Measurements from ENCODE around the gene HOXB1.

HOXB1 gene

DNA sequence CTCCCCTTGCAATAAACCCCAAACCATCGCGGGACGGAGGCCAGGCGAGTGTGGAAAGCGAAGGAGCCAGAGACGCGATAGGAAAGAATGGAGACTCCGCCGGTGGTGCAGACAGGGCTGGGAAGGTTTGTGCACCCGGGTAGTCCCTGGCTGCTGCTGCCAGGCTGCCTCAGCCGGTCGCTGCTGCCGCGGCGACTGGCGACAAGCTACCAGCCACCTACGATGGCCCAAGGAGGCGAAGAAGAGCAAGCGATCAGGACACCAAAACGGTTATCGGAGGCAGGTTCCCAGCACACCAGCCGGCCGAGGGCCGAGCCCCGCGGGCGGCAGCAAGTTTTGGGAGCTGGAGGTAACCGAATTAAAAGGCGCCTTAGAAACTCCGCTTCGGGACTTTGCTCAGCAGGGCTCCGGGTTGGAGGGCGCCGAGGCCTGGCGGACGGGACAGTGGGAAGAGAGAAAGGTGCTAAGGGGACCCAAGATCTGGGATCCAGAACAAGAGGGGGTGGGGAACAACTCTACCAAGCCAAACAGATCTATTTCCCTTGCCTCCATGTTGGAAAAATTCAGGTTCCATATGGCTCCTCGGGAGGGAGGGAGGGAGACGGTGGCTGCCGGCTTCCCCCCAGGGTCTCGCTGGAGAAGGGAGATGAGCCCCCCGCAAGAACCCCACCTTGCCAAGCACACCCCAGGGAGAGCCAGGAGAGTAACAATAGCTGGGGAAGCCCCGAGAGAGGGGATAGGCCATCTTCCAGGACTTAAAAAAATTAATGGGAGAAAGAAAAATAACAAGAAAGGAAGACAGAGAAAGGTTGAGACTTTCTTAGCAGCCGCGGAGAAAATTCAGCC, 23.8 kb upstream of the HOXB1 start:
- no peak for DNase-seq (ENCODE audit: low spot score)

DNA sequence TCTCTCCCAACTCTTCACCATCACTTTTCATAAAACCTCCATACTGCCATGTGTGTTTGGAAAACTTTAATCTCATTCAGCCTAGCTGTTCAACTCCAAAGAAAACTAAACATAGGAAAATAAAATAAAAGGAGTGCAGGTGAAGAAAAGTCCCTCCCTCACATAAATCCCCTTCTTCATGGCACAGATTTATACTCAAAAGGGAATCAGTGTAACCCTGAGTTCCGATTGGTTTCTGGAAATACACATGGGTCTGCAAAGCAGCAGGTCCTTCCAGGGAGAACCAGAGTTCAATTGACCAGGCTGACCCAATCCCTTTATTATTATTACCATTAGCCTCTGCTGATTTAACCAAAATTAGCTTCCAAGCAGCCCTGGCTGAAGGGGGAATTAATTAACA, 23.0 kb upstream of the HOXB1 start:
- DNase-seq (ENCODE audit: low spot score), result no peak

DNA sequence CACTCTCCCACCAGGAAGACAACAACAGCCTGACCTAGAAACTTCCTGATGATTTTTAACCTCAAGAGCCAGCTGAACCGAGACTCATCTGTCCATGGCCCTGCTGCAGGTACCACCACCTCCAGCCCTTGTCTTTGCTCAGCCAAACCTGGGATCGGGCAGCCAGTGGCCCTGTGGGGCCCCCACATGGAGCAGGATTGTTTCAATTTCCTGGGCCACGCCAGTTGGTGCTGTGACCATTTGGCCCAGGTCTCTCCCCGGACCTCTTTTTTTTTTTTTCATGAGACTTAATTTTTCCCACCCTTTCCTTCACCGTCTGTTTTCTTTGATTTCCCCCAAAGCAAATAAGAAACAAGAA, 22.4 kb upstream of the HOXB1 start:
- DNase-seq (ENCODE audit: low spot score), result no peak

DNA sequence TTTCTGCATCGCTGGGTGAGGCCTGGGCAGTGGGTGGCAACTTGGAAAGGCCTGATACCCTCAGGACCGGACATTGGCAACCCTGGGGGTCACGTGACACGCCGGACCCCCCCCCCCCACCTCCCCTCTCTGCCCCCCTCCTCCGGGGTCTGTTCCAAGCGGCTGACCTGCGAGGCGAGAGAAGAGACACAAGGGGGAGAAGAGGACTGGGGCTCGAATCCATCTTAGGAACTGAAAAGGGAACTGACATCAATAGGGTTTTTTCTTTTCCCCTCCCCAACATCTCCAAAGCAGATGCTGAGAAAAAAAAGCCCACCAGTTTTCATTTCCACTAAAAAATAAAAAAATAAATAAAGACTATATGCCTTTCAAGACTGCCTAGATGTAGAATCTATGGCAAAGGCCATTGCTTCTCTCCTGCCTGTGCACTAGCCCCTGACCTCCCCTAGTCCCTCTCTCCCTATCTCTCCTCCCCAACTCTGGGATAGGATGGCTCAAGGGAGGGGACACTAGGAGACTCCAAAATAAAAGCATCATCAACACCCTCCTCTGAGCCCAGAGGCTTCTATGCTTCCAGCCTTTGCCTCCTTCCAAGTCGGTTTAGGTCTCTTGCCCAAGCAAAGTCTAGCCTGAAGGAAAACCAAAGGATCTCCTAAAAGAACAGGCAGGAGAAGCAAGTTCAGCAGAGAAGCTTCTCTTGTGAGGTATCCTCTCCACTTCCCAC, 21.8 kb upstream of the HOXB1 start:
- no peak for DNase-seq (ENCODE audit: low spot score)

DNA sequence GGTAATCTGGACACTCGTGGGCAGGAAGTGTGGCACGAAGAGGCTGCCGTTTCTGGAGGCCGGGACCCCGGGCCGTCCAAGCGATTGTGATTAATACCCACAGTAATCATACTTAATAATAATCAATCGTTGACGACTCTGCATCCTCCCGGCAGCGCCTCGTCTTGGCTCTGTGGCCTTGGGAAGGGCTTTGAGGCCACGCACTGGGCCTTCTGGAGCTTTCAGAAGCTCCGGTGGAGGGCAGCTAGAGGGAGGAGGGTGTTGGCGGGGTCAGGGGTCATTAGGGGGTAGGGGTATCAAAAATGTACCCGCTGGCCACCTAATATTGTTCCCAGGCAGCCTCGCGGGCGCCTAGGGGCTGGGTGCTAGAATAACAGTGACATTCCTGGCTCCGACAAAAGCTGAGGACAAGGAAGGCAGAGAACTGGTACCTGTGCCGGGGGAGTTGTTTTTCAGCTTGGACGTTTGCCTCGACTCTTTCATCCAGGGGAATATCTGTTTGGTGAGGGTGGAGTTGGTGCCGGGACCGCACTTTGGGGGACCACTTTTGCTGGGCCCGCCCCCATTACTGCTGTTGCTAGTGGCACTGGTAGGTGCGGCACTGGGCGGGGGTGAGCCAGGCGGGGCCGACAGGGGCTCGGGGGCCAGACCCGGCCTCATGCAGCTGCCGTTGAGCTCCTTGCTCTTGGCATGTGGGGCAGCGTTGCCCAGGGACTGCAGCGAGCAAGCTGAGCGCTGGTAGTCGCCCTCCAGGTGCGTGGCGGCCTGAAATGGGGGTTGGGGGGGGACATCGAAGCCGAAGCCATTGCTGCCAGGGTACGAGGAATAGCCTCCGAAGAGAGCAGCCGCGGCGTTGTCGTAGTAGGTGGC, 21.0 kb upstream of the HOXB1 start:
- no peak for DNase-seq (ENCODE audit: low spot score)

DNA sequence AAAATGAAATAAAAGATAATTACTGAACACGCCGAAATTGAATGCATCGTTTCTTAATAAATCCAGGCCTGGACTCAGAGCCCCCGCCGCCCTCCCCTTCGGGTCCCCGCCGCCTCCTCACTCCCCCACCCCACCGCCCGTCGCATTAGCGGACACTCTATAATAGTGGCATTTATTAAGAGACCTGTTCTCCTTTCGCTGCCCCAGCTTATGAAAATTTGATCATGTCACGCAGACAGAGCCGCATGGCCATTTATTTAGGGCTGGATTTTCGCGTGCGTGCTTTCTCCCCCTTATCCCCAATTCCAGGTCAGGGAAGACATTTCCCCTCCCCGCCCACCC, 20.4 kb upstream of the HOXB1 start:
- DNase-seq (ENCODE audit: low spot score), result no peak

DNA sequence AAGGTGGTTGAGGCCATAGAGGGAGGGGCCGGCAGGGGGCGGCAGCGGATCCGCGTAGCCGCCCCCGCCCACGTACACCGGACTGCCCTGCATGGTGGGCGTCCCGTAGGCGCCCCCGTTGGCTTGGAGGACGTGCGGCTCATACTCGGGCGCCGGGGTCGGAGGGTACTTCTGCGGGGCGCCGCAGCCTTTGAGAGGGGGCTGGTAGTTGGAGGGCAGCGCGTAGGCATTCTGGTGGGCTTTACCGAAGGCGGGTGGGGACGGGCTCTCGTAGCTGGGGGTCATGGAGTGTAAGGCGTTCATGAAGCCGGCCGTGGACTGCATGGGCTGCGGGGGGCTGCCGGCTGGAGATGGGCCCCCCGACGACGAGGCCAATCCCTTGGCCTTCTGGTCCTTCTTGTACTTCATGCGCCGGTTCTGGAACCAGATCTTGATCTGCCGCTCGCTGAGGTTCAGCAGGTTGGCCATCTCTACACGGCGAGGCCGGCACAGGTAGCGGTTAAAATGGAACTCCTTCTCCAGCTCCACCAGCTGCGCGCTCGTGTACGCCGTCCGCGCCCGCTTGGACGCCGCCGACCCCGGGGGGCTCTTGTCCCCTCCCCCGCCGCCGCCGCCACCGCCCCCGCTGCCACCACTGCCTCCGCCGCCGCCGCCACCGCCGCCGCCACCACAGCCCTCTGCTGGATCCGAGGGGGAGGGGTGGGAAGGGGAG, 19.8 kb upstream of the HOXB1 start:
- no peak for DNase-seq (ENCODE audit: low spot score)

DNA sequence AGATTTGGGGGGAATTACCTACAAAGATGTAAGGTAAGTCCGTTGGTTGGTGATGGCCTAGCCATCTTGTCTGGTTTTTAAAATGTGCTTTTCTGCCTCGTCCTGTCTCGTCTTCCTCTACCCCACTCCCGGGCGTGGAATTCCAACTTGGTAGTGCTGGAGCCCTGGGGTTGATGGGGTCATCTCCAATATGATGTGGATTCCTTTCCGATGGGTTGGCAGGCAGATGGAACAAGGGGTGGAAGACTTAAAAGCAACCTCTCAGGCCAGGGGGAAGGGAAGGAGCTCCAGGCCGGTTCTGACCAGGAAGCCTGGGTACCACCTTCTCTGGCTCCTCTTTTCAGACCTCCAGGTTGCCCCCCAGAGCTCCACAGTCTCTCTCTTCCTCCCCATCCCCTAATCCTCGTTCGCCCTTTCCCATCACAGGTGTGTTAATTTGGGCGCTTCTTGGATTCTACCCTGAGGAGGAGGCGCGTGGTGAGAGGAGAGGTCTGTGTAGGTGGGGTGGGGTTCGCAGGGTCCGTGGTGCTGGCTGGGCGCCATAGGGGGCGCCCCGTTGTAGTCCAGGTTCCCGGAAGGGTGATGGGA, 19.2 kb upstream of the HOXB1 start:
- no peak for DNase-seq (ENCODE audit: low spot score)

DNA sequence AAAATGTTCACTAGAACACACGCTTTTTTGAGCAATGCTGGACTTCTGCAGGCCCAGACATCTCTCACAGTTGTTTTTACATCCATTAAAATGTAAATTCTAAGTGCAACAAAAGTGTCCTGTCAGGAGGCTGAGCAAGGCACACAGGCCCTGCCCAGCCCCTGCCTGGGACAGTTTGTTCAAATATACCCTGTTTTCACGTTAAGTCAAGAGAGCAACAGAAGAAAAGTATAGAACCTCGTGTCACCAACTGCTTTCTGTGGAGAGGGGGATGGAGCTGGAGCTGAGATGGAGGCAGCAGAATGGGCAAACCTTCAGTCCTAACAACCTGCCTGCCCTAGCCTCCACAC, 18.4 kb upstream of the HOXB1 start:
- DNase-seq (ENCODE audit: low spot score), result no peak

DNA sequence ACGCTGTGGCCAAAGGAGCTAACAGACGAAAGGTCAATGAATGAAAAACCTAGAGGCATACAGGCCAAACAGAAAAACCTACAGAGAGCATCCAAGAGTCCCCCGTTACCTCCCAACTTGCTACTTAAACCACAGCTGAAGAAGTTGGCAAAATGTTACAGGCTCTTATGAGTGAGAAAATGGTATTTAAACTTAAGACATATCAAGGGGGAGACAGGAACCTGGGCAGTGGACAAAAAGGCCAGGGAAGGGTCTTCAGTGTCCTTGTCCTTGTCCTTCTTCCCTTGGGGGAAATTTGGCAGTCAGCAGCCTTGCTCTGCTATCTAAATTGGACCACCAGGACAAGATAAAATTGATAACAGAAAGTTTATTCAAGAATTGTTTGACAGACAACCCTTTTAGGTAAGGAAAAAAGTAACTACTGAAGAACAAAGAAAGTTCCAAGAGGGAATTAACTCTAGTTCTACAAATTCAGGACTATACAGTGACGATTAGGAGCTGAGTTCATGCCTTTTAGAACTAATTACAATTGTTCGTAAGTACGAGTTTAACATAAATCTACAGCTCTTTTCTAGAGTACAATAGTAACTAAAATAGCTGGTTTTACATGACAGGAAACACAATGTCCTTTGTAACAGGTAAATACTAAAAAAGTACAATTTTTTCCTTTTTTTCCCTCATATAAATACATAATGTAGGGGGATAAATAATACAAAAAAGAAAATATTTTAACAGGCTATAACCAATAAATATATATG, 17.9 kb upstream of the HOXB1 start:
- DNase-seq (ENCODE audit: low spot score), result no peak

DNA sequence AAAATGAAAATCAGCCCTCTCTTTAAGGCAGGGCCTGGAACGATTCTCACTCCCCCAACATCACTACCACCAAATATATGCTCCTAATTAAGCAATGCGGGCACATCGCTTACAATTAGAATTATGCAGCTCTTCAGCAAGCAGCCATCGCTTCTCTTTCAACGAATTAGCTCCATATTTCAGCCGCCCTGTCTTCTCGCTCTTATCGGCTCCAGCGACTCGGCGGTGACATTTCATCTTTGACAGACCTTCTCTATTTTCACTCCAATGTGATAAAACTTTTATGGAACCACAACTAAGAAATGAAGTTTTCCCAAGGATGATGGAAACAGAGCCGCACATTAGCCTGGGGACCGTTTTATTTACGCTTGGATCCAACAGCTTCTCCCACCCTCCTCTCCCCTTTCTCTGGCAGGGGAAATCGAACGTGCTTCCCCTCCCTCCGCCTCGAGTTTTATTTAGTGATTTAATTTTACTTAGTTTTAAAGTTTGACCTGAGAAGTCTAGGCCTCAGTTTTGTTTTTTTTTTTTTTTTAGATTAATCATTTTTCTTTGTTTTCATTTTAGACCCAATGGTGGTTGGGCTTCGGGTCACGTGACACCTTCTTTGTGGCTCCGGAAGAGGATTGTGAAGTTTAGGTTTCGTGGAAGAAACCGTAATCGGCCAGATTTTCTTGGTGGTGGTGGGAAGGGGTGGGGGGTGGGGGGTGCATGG, 17.2 kb upstream of the HOXB1 start:
- DNase-seq (ENCODE audit: low spot score), result no peak

DNA sequence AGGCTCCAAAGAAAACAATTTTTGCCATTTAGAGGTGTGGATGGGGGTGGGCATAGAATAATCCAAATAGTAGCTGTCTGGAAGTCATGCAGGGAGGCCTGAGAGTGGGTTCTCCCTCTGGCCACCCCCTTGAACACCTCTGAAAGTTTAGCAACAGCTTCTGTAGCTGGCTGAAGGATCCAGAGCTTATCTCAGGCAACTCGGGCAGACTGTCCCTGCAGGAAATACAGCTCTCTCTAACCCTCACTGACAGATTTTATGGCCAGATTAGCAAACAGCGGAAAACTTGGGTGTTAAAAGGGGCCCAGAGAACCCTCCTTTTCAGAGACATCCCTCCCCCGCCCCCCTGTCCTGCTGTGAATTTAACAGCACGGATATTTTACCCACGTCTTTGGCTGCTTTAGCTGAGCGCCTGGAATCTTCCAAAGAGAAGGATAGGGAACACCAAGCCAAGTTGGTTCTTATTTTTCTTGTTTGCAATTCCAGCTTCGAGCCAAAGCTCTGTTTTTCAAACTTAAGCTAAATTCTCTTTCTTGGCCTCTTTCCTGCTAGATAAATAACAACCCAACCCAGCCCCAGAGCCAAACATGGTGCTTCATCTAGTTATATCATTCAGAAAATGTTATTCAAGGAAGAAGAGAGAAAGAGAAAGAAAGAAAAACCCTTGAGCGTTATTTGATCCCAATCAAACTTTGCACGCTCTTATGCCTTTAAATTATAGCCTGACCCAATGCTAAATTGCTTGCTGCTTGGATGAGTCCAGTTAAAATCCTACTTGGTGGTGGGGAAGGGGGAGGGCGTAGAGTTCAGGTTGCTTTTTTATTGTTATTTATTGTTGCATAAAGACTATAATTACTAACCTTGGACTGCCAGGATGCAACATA, 16.4 kb upstream of the HOXB1 start:
- DNase-seq (ENCODE audit: low spot score), result no peak

DNA sequence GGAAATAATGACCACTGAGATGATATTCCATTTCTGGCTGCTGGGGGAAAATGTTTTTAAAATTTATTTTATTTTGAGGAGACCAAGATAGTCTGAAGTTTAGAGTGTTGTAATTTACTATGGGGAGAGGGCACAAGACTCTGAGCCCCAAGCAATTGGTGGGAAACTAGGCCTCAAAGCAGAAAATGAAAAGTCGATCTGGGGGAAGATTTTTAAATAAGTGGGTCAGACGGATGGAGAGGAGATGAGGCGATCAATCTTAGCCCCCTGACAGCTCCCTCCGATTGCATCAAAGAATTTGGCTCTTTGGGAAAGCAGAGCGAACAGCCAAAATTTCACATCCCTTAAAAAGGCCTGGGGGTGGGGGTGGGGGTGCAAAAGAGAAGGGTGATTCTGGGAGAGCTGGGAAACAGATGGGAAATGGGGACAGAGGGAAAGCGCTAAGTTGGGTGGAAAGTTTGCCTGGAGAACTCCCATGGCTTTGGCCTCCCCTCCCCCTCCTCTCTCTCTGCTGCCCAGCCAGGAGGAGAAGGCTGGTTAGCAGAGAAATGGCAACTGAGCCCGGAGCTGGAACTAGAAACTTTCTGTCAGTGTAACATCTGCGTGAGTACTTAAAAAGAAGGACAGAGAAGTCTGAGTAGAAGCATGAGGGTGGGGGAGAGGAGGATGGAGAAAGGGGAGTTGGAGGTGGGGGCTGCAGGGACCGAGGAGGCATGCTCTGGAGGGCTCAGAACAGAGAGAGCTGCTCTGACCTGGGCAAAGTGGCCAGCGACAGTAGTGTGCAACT, 15.5 kb upstream of the HOXB1 start:
- DNase-seq (ENCODE audit: low spot score), result no peak

DNA sequence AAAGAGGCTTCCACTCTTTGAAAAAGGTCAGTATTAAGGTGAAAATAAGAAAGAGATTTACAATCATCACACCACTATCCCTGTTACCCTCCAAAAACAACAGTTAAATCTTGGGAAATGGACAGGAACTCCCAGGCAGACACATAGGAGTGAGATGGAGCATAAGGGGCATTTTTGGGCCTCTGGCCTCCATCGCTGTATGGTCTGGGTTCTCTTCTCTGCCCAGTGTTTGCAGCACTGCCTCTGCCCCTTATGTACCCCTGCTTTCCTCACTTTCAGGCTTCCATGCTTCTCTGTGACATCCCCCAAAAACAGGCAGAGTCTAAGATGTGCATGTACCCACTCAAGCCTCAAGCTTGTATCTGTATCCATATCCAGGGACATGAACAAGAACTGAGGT, 14.7 kb upstream of the HOXB1 start:
- DNase-seq (ENCODE audit: low spot score), result no peak

DNA sequence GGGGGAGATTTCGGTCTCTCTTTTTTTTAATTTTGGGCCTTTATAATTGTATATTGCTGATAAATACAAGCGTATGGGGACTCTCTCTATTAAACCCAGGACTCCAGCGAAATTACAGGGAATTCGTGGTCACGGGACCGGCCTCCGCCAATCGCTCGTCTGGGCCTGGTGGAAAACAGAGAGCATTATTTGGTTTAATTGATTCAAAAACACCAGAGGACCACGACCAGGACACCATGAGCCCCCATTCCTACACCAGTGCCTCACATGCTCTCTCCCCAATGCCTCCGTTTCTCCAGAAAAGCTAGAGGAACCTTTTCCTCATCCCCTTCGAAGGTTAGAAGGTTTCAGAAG, 14.2 kb upstream of the HOXB1 start, which contains the start of gene HOXB2:
Gene HOXB2 (minus strand): TSS at position 88 of the 354 bp plus-strand sequence. CDS start 198 bp downstream, outside the sequence.
- no peak for DNase-seq (ENCODE audit: low spot score)

DNA sequence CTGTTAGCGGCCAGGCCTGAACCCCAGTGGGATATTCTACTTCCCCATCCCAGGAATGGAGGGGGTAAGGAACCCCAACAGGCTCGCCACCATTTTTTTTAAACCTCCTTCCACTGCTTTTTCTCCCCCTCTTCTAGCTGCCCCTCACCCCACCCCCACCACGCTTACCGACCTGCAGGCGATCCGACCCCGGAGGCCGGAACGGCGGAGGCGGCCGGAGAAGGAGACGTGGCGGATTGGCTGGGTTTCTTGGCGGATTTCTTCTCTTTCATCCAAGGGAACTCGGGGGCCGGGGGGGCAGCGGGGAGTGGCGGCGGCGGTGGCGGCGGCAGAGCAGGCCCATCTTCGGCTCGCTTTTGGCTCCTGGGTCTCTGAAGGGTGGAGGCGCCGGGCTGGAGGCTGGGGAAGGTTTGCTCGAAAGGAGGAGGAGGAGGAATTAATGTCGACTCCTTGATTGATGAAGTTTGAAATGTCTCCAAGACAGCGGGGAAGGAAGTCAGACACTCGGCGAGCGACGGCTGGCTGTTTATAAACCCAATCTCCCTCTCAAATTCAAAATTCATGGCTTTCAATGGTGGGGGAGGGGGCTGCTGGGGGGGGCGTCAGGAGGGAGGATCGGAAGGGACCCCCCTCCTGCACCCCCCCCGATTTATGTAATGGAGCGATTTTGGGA, 13.7 kb upstream of the HOXB1 start:
- no peak for DNase-seq (ENCODE audit: low spot score)

DNA sequence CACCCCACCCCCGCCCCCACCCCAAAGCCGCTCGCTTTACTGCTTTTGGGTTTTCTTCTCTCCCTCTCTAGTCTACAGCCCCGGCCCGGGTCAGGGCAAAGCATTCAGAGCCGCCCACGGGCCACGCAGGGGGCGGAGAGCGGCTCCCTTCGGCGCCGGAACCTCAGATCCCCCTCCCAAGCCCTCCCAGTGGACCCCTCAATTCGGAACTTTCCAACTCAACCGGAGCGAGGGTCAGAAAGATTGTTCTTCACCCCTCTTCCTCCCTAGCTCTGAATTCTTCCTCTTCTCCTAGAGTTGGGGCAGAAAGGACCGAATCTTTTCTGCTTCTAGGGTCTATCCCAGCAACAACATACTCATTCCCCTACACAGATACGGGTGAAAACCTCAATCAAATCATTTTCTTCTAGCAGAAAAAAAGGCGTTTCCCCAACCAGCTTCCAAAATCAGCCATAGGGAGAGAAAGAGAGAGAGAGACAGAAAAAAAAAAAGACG, 13.1 kb upstream of the HOXB1 start:
- DNase-seq (ENCODE audit: low spot score), result no peak

All from Ammon's horn (tissue), 1 donor.